Keratinocyte (primary cell): Measurements from ENCODE around the gene ANTXR2. TPM values are rescaled to one million over a fixed set of nuclear protein-coding genes. Genes with fewer than 3 reads are reported as not detected.
A peak's percentile ranks its signal among the peaks of the same experiment; 100 is the strongest.

Experiments
- DNase-seq: peaks from one replicate; pipeline ENCODE4 v3.0.0-alpha.2; 2011; ENCODE audit warnings: low read depth, missing footprints, low spot score
- FAIRE-seq: peaks from 2 replicates; lab custom pipeline; 2011; peaks lifted over from hg19 to GRCh38; lab: Jason Lieb, UNC
- H2AFZ ChIP-seq: 2 replicates; pipeline ENCODE4 v1.6.0; 2012; ENCODE audit warnings: low read length, control low read depth, inconsistent platforms; ENCODE audit not compliant: control insufficient read depth
- H3K27ac ChIP-seq: 2 replicates; pipeline ENCODE4 v1.5.1; 2011; ENCODE audit warnings: low read length; ENCODE audit not compliant: control insufficient read depth, insufficient read depth
- H3K27me3 ChIP-seq: 3 replicates; pipeline ENCODE4 v1.6.0; 2011; ENCODE audit warnings: low read length; ENCODE audit not compliant: control insufficient read depth, insufficient read depth; ENCODE audit errors: extremely low read depth
- H3K36me3 ChIP-seq, 2 experiments: 2 replicates in 1 of 2; 3 replicates in 1 of 2; pipeline ENCODE4 v1.5.1; 2011; ENCODE audit warnings: low read length in 2 of 2, mild to moderate bottlenecking in 1 of 2; ENCODE audit not compliant: control insufficient read depth in 2 of 2, insufficient read depth in 2 of 2; ENCODE audit errors: extremely low read depth in 1 of 2
- H3K4me1 ChIP-seq: 3 replicates; pipeline ENCODE4 v1.5.1; 2011; ENCODE audit warnings: low read length; ENCODE audit not compliant: control insufficient read depth, insufficient read depth; ENCODE audit errors: extremely low read depth
- H3K4me2 ChIP-seq: 3 replicates; pipeline ENCODE4 v1.6.0; 2011; ENCODE audit warnings: low read depth, low read length; ENCODE audit not compliant: control insufficient read depth, insufficient read depth; ENCODE audit errors: extremely low read depth
- H3K4me3 ChIP-seq, 3 experiments: fragments of 200-600 bp in 1 of 3; sonication (generic) in 1 of 3; 2 replicates in 2 of 3; 3 replicates in 1 of 3; pipeline ENCODE4 v1.5.1; 2011 to 2016; ENCODE audit warnings: low read length in 3 of 3, mild to moderate bottlenecking in 3 of 3, control low read depth in 2 of 3, inconsistent platforms in 1 of 3, low read depth in 1 of 3, mixed read lengths in 1 of 3, mixed run types in 1 of 3, moderate library complexity in 1 of 3; ENCODE audit not compliant: control insufficient read depth in 2 of 3, insufficient read depth in 2 of 3; ENCODE audit errors: extremely low read depth in 1 of 3
- H3K79me2 ChIP-seq: 2 replicates; pipeline ENCODE4 v1.6.0; 2012; ENCODE audit warnings: low read length; ENCODE audit not compliant: control insufficient read depth, insufficient read depth
- H3K9ac ChIP-seq: 3 replicates; pipeline ENCODE4 v1.6.0; 2011; ENCODE audit warnings: low read length; ENCODE audit not compliant: control insufficient read depth, insufficient read depth; ENCODE audit errors: extremely low read depth
- H3K9me1 ChIP-seq: 3 replicates; pipeline ENCODE4 v1.6.0; 2011; ENCODE audit warnings: low read length; ENCODE audit not compliant: control insufficient read depth, insufficient read depth; ENCODE audit errors: extremely low read depth
- H3K9me3 ChIP-seq: 2 replicates; pipeline ENCODE4 v1.5.1; 2012; ENCODE audit warnings: low read depth, low read length; ENCODE audit not compliant: control insufficient read depth
- H4K20me1 ChIP-seq: 3 replicates; pipeline ENCODE4 v1.6.0; 2011; ENCODE audit warnings: low read length; ENCODE audit not compliant: control insufficient read depth, insufficient read depth; ENCODE audit errors: extremely low read depth
- CTCF ChIP-seq, 3 experiments: IDR thresholded peaks in 1 of 3; conservative IDR thresholded peaks in 1 of 3; optimal IDR thresholded peaks in 1 of 3; 2 replicates in 2 of 3; 3 replicates in 1 of 3; pipeline versions ENCODE3 to v1.5.1; 2011; ENCODE audit warnings: low read length in 3 of 3, mild to moderate bottlenecking in 3 of 3, moderate library complexity in 2 of 3, control low read depth in 1 of 3, inconsistent platforms in 1 of 3; ENCODE audit not compliant: insufficient read depth in 2 of 3; ENCODE audit errors: extremely low read depth in 1 of 3
- EZH2 ChIP-seq: IDR thresholded peaks from one replicate; pipeline ENCODE4 v1.6.1; 2012; ENCODE audit warnings: inconsistent platforms, mild to moderate bottlenecking, low read length, moderate library complexity
- dilution Hi-C: fragments of 300-500 bp; cut with MboI; formaldehyde crosslinking; loops from one replicate; pipeline ENCODE4 v1.7.0; 2020; ENCODE audit warnings: low sequenced_read_pairs; ENCODE audit not compliant: extremely low pct_ligation_motif_present
- polyA plus RNA-seq, 5 experiments: library from polyadenylated mRNA; depleted of rRNA in 3 of 5; stranded (reverse) in 3 of 5; stranded (forward) in 1 of 5; unstranded in 1 of 5; fragments of >200 nt; gene quantifications; 1 replicate in 1 of 5; 2 replicates in 3 of 5; 3 replicates in 1 of 5; pipeline versions ENCODE4 v1.2.1 to v1.2.3, GENCODE V29; 2011 to 2012; ENCODE audit warnings: missing spikeins in 2 of 5, low read depth in 1 of 5, low replicate concordance in 1 of 5

The ANTXR2 gene
- polyA plus RNA-seq, 1 donor (not counting 4 experiments of a cell fraction or from before 2014, with no cell fraction given), result 89.1 TPM

- peak overlapping the region; percentile 83 for H3K27ac ChIP-seq
- H4K20me1 ChIP-seq, result peaks cover 3% of the 10 kb centered on the region
- no peaks in the 10 kb centered on the region for H3K27me3 ChIP-seq
- H3K4me3 ChIP-seq, result peak overlapping the region; percentile 78 to 96 (median 95)
- no peaks in the 10 kb centered on the region for H3K9me1 ChIP-seq
- DNase-seq, result no peak
- peak; percentile 48 for FAIRE-seq
- TF ChIP-seq EZH2 (no peak), CTCF (optimal IDR thresholded peaks at IDR 0.05 in 1 of 3, IDR thresholded peaks at IDR 0.05 in 1 of 3, conservative IDR thresholded peaks at IDR 0.05 in 1 of 3; ENCODE audit: extremely low read depth in 1 of 3, insufficient read depth in 2 of 3, low read length in 3 of 3) (no peak)
- peaks cover 71% of the 10 kb centered on the region for H3K79me2 ChIP-seq
- H2AFZ ChIP-seq, result no peak overlapping the region
- peak overlapping the region; percentile 84 for H3K9ac ChIP-seq
- dilution Hi-C loops, result no loop called here
- H3K36me3 ChIP-seq, result peaks cover 9 to 27% of the 10 kb centered on the region in 2 experiments
- H3K4me1 ChIP-seq, result peaks cover 41% of the 10 kb centered on the region
- H3K4me2 ChIP-seq, result peak overlapping the region; percentile 98
- H3K9me3 ChIP-seq, result no peaks in the 10 kb centered on the region
These were observed 2.9 kb downstream of the ANTXR2 start for GRCh38 chr4:80069837-80070731.

DNA sequence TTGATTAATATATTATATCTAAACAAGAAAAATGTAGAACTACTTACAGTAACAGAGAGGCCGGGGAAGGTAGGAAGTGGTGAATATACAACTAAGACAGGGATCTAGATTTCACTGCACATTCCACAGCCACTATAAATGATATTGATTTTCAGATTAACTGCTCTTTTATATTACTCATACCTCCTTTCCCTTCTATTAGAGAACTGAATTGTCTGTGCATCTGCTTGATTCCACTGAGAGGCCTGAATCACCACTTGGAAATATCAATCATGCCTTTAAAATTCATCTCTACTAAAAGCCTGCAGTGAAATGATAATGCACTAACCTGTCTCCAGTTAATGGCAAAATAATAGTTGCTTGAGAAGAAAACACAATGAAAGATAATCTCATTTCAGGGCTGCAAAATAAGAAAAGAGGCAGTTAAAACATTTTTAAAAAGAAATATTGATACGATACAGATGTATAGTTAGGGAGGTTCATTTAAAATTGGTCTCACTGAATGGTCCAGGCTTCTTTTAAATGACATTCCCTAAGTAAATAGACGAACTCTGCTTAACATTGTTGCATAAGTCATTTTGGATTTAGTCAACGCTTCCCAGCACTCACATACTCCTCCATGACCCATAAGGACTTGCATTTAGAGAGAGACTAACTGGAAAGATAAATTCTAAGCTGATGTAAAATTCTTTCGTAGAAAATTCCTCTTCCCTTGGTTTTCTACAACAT lies 3.8 kb downstream of the ANTXR2 start:
- no peak for DNase-seq

More for the DNA sequence above, 3.8 kb downstream of the ANTXR2 start:
- H3K36me3 ChIP-seq, result peaks cover 13 to 34% of the 10 kb centered on the region in 2 experiments
- H3K27me3 ChIP-seq, result no peaks in the 10 kb centered on the region
- peak overlapping the region; percentile 83 for H3K27ac ChIP-seq
- peak overlapping the region; percentile 78 to 96 (median 95) for H3K4me3 ChIP-seq
- peak overlapping the region; percentile 84 for H3K9ac ChIP-seq
- peak; percentile 79 for FAIRE-seq
- H3K79me2 ChIP-seq, result peaks cover 79% of the 10 kb centered on the region
- H3K4me1 ChIP-seq, result peaks cover 34% of the 10 kb centered on the region
- H3K4me2 ChIP-seq, result peak overlapping the region; percentile 98
- H2AFZ ChIP-seq, result no peak overlapping the region
- no peak for TF ChIP-seq EZH2
- TF ChIP-seq CTCF (optimal IDR thresholded peaks at IDR 0.05 in 1 of 3, IDR thresholded peaks at IDR 0.05 in 1 of 3, conservative IDR thresholded peaks at IDR 0.05 in 1 of 3; ENCODE audit: extremely low read depth in 1 of 3, insufficient read depth in 2 of 3, low read length in 3 of 3), result no peak
- no peaks in the 10 kb centered on the region for H3K9me3 ChIP-seq
- dilution Hi-C loops, result no loop called here
- H3K9me1 ChIP-seq, result peaks cover 3% of the 10 kb centered on the region
- peaks cover 3% of the 10 kb centered on the region for H4K20me1 ChIP-seq
